K562 (cell line): ENCODE measurements around the gene LRRC74B. TPM values are rescaled to one million over a fixed set of nuclear protein-coding genes. Genes with fewer than 3 reads are reported as not detected.

Experiments
- ATAC-seq: fragments of 200-7000 bp; cut with Tn5 transposase; 3 replicates; pipeline ENCODE4 v1.9.1; 2020; ENCODE audit warnings: moderate library complexity
- BruUV-seq: library from RNA; stranded (reverse); fragments of 400-500 nt; replicated peaks from 2 replicates; lab custom pipeline; 2021; lab: Mats Ljungman, UMichigan
- CTCF ChIA-PET: fragments of 300-600 bp; formaldehyde crosslinking; extraction: SDS; loops from one replicate; lab custom pipeline; 2021; ENCODE audit warnings: low intra/inter-chr PET ratio; lab: Yijun Ruan, JAX
- POLR2A ChIA-PET: fragments of 300-600, 350-650 bp; sonication (Branson Sonifier 250); formaldehyde crosslinking; extraction: SDS; loops from one replicate; lab custom pipeline; 2021; ENCODE audit warnings: antibody characterized with exemption, inconsistent platforms; lab: Yijun Ruan, JAX
- DNase-seq, 4 experiments: peaks; one replicate each; pipeline versions ENCODE4 v3.0.0 to v3.0.0-alpha.2; 2011 to 2018; ENCODE audit warnings: low spot score in 3 of 4, mixed read lengths in 3 of 4; ENCODE audit errors: extremely low read depth in 1 of 4
- FAIRE-seq: peaks from 2 replicates; lab custom pipeline; 2011; peaks lifted over from hg19 to GRCh38; lab: Jason Lieb, UNC
- H2AFZ ChIP-seq: 2 replicates; pipeline ENCODE4 v1.6.0; 2011; ENCODE audit warnings: low read depth, low read length, control low read depth, inconsistent platforms
- H3K27ac ChIP-seq: fragments of 200-600 bp; 3 replicates; pipeline ENCODE4 v1.8.0; 2011; ENCODE audit warnings: low read depth, mild to moderate bottlenecking, control low read depth, inconsistent platforms, low read length, moderate library complexity, mixed read lengths; ENCODE audit errors: extremely low read depth
- H3K27me3 ChIP-seq, 2 experiments: fragments of 300-600 bp in 1 of 2; 2 replicates in 1 of 2; 3 replicates in 1 of 2; pipeline versions ENCODE4 v1.6.0 to v1.8.0; 2011; ENCODE audit warnings: inconsistent platforms in 2 of 2, low read length in 2 of 2, mild to moderate bottlenecking in 1 of 2, mixed read lengths in 1 of 2, moderate library complexity in 1 of 2; ENCODE audit not compliant: control insufficient read depth in 2 of 2, insufficient read depth in 2 of 2
- H3K36me3 ChIP-seq: fragments of 300-600 bp; 3 replicates; pipeline ENCODE4 v1.8.0; 2011; ENCODE audit warnings: mild to moderate bottlenecking, low read length, inconsistent platforms; ENCODE audit not compliant: control insufficient read depth, insufficient read depth
- H3K4me1 ChIP-seq, 2 experiments: fragments of 200-600 bp in 1 of 2; replicated peaks in 1 of 2; 2 replicates in 1 of 2; 3 replicates in 1 of 2; pipeline versions ENCODE4 v1.5.1 to v1.8.0; 2011; ENCODE audit warnings: inconsistent platforms in 2 of 2, low read length in 2 of 2, mild to moderate bottlenecking in 1 of 2, mixed read lengths in 1 of 2, moderate library complexity in 1 of 2; ENCODE audit not compliant: control insufficient read depth in 2 of 2, insufficient read depth in 2 of 2
- H3K4me2 ChIP-seq: 2 replicates; pipeline ENCODE4 v1.6.1; 2011; ENCODE audit warnings: low read length, control low read depth, inconsistent platforms, mixed read lengths; ENCODE audit not compliant: insufficient read depth
- H3K4me3 ChIP-seq: fragments of 200-600 bp; sonication (generic), shearing (Covaris generic); 2 replicates; pipeline ENCODE4 v1.5.1; 2016; ENCODE audit warnings: control low read depth, inconsistent platforms
- H3K79me2 ChIP-seq: fragments of 200-600 bp; 3 replicates; pipeline ENCODE4 v1.8.0; 2011; ENCODE audit warnings: low read length, inconsistent platforms; ENCODE audit not compliant: control insufficient read depth, insufficient read depth
- H3K9ac ChIP-seq, 2 experiments: 2 replicates each; pipeline versions ENCODE4 v1.6.0 to v1.6.1; 2011; ENCODE audit warnings: low read depth in 2 of 2, low read length in 2 of 2, control low read depth in 1 of 2, inconsistent platforms in 1 of 2, mild to moderate bottlenecking in 1 of 2, mixed read lengths in 1 of 2; ENCODE audit not compliant: insufficient read depth in 1 of 2
- H3K9me1 ChIP-seq: one replicate; pipeline ENCODE4 v1.6.0; 2011; ENCODE audit warnings: inconsistent platforms, mild to moderate bottlenecking, low read length, moderate library complexity; ENCODE audit not compliant: control insufficient read depth, insufficient read depth
- H3K9me3 ChIP-seq: replicated peaks from 2 replicates; pipeline ENCODE4 v1.5.1; 2011; ENCODE audit warnings: low read depth, low read length, inconsistent platforms; ENCODE audit not compliant: control insufficient read depth, insufficient read depth
- H4K20me1 ChIP-seq: replicated peaks from 2 replicates; pipeline ENCODE4 v1.6.1; 2011; ENCODE audit warnings: low read length, inconsistent platforms, mixed read lengths; ENCODE audit not compliant: control insufficient read depth, insufficient read depth
- CAMTA2 ChIP-seq: fragments of 250-450 bp; sonication (Bioruptor Pico); conservative IDR thresholded peaks from 2 replicates; pipeline ENCODE4 v1.5.1; 2022
- CCNT2 ChIP-seq: IDR thresholded peaks from 2 replicates; pipeline ENCODE4 v1.6.1; 2011; ENCODE audit warnings: borderline replicate concordance, low read depth, mild to moderate bottlenecking, moderate library complexity, mixed read lengths, low read length; ENCODE audit not compliant: insufficient read length; ENCODE audit errors: extremely low read depth
- CEBPB ChIP-seq: fragments of 450-650 bp; IDR thresholded peaks from 2 replicates; pipeline ENCODE4 v1.6.1; 2016; ENCODE audit warnings: missing genetic modification characterization, missing compliant biosample characterization
- CREB1 ChIP-seq, 2 experiments: sonication (generic) in 1 of 2; formaldehyde crosslinking in 1 of 2; IDR thresholded peaks; 2 replicates each; pipeline versions ENCODE4 v1.6.1 to v1.8.0; 2012 to 2022; ENCODE audit warnings: inconsistent platforms in 1 of 2, mild to moderate bottlenecking in 1 of 2, missing genetic modification reagents in 1 of 2, moderate library complexity in 1 of 2
- ELF2 ChIP-seq: fragments of 250-450 bp; sonication (Bioruptor Pico); IDR thresholded peaks from 2 replicates; pipeline ENCODE4 v1.5.0; 2021; ENCODE audit warnings: mild to moderate bottlenecking
- ETV5 ChIP-seq: sonication (generic); formaldehyde crosslinking; IDR thresholded peaks from 2 replicates; pipeline ENCODE4 v1.4.0; 2020; ENCODE audit warnings: low read depth, mild to moderate bottlenecking, missing genetic modification reagents
- HMG20B ChIP-seq: fragments of 250-450 bp; sonication (Bioruptor Pico); IDR thresholded peaks from 2 replicates; pipeline ENCODE4 v1.5.0; 2021; ENCODE audit warnings: mild to moderate bottlenecking
- KAT2B ChIP-seq: IDR thresholded peaks from one replicate; pipeline ENCODE4 v1.6.1; 2012; ENCODE audit warnings: low read depth, mild to moderate bottlenecking, control low read depth, inconsistent platforms, low read length, moderate library complexity
- MBD2 ChIP-seq: sonication (generic); IDR thresholded peaks from 2 replicates; pipeline ENCODE4 v1.6.1; 2016; ENCODE audit warnings: low read depth, borderline replicate concordance
- PHB ChIP-seq: fragments of 250-450 bp; sonication (Bioruptor Pico); IDR thresholded peaks from 2 replicates; pipeline ENCODE4 v1.5.0; 2021
- RBBP5 ChIP-seq: fragments of 200-600 bp; sonication (generic); IDR thresholded peaks from 2 replicates; pipeline ENCODE4 v1.6.1; 2012; ENCODE audit warnings: borderline replicate concordance, mild to moderate bottlenecking, low read length, control low read depth, inconsistent platforms; ENCODE audit not compliant: insufficient read depth, poor library complexity, severe bottlenecking
- RUNX1 ChIP-seq: sonication (generic); IDR thresholded peaks from 2 replicates; pipeline ENCODE4 v1.6.1; 2016; ENCODE audit warnings: antibody characterized with exemption, low read depth
- SMARCA4 ChIP-seq: fragments of 450-650 bp; IDR thresholded peaks from 2 replicates; pipeline ENCODE4 v1.6.1; 2016
- SRSF9 ChIP-seq: fragments of 200-400 bp; formaldehyde crosslinking; IDR thresholded peaks from 2 replicates; pipeline ENCODE4 v1.6.1; 2017; ENCODE audit warnings: low read depth, low read length, borderline replicate concordance
- TCF7 ChIP-seq: sonication (generic); IDR thresholded peaks from 2 replicates; pipeline ENCODE4 v1.6.1; 2016; ENCODE audit warnings: antibody characterized with exemption, borderline replicate concordance
- YBX1 ChIP-seq: fragments of 450-650 bp; IDR thresholded peaks from 2 replicates; pipeline ENCODE4 v1.7.1; 2016; ENCODE audit warnings: mild to moderate bottlenecking
- ZC3H4 ChIP-seq: sonication (generic); formaldehyde crosslinking; IDR thresholded peaks from 2 replicates; pipeline ENCODE4 v1.9.0; 2021; ENCODE audit warnings: missing genetic modification reagents, borderline replicate concordance
- ZNF384 ChIP-seq: IDR thresholded peaks from 2 replicates; pipeline ENCODE4 v1.6.1; 2012; ENCODE audit warnings: low read depth, low read length, improper control_type of control experiment
- ZNF830 ChIP-seq: fragments of 250-450 bp; sonication (Bioruptor Pico); IDR thresholded peaks from 2 replicates; pipeline ENCODE4 v1.5.0; 2021; ENCODE audit warnings: mild to moderate bottlenecking
- WGBS: fragments of 100-300 bp; shearing (Covaris generic); methylation state at CpG from one replicate; pipeline ENCODE4 v1.1.6; 2016; ENCODE audit warnings: low coverage, mixed read lengths; ENCODE audit not compliant: insufficient coverage; ENCODE audit errors: missing lambda C conversion rate; 5-methylcytosine and 5-hydroxymethylcytosine counted together
- in situ Hi-C: fragments of 300-500 bp; cut with MboI; formaldehyde crosslinking; loops from 4 replicates; pipeline ENCODE4 v1.15.0; 2018; ENCODE audit warnings: inconsistent platforms, mixed read lengths
- intact Hi-C: fragments of 100-400 bp; cut with micrococcal nuclease; formaldehyde crosslinking; loops from 2 replicates; pipeline ENCODE4 v1.14.2; 2022
- polyA plus RNA-seq, 8 experiments: library from polyadenylated mRNA; depleted of rRNA in 4 of 8; stranded (reverse) in 5 of 8; unstranded in 3 of 8; fragments of >200 nt; fragmentation: Nextera tagmentation in 2 of 8; fragmentation: Illumina TruSeq in 1 of 8; extraction: Ambion mirVana in 2 of 8; extraction: Trizol in 1 of 8; gene quantifications; 2 replicates each; pipeline versions ENCODE4 v1.2.1 to v1.2.3, GENCODE V29; 2011 to 2014; ENCODE audit warnings: inconsistent platforms in 1 of 8, missing spikeins in 1 of 8
- total RNA-seq, 7 experiments: library from RNA; depleted of rRNA in 6 of 7; stranded (reverse); fragments of >200 nt in 6 of 7; fragmentation: Illumina TruSeq in 2 of 7; extraction: Trizol in 2 of 7; gene quantifications; 2 replicates each; pipeline versions ENCODE4 v1.2.1 to v1.2.3, GENCODE V29; 2011 to 2021; ENCODE audit warnings: low replicate concordance in 1 of 7
- TF ChIP-seq, protein P1 (sequence below), 3 experiments: fragments of 200-800 bp in 1 of 3; sonication (Bioruptor generic) in 1 of 3; sonication (generic) in 1 of 3; formaldehyde crosslinking in 1 of 3; IDR thresholded peaks; 2 replicates each; pipeline versions ENCODE4 v1.6.1 to v1.8.0; 2016 to 2022; ENCODE audit warnings: mild to moderate bottlenecking in 2 of 3, missing compliant biosample characterization in 2 of 3, missing genetic modification characterization in 2 of 3, missing genetic modification reagents in 1 of 3
- TF ChIP-seq, protein P2 (sequence below): fragments of 250-450 bp; sonication (Bioruptor Pico); IDR thresholded peaks from 2 replicates; pipeline ENCODE4 v1.5.0; 2021

Gene LRRC74B
- total and polyA plus RNA-seq, 9 of the 15 experiments (the other 6 are each of a cell fraction or from before 2014, with no cell fraction given): not detected

DNA sequence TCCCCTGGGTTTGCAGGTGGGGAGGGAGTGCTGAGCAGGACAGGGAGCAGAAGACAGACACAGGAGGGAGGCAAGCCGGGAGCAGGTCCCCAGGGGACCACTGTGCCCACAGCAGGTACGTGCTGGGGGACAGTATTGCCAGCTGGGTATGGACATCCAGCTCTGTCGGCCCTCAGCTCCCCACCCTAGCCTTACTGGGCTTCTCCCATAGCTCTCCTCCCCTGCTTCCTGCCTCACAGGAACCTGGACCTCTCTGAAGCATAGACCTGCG lies 9.8 kb downstream of the LRRC74B start:
- Histone ChIP-seq H2AFZ (peak overlapping the region; percentile 64), H3K4me3 (no peak overlapping the region), H3K4me1 (peaks cover 26 to 40% of the 10 kb centered on the region in 2 experiments), H3K79me2 (no peaks in the 10 kb centered on the region), H3K36me3 (no peaks in the 10 kb centered on the region), H4K20me1 (peaks cover 33% of the 10 kb centered on the region; the same call in 1 of the 2 replicates), H3K27me3 (peaks cover 20 to 64% of the 10 kb centered on the region in 2 experiments; a peak in 4 of 5 replicates), H3K9ac (peak overlapping the region in 1 of 2 experiments; percentile 75; a peak in 2 of 4 replicates), H3K9me1 (peaks cover 15% of the 10 kb centered on the region), H3K27ac (no peak overlapping the region), H3K9me3 (no peaks in the 10 kb centered on the region), H3K4me2 (peak overlapping the region; percentile 71; the same call in 1 of the 2 replicates)
- WGBS: 10% methylated on average over 4 of the region's 4 CpGs
- DNase-seq: no peak
- ChIA-PET POLR2A (interaction anchor here (0.6 to 4.8 kb wide), 10 partner anchors 10 to 1228 kb away, joined by 3 to 54 read pairs (median 5); partner anchors contain the start of genes LRRC74B and LZTR1), CTCF (interaction anchor here (0.5 kb wide), 1 partner anchor 128 kb away, joined by 4 read pairs; no protein-coding TSS in a partner anchor)
- intact Hi-C loops (loop anchor here (5.0 kb wide), 1 partner anchor 53 kb away; the partner anchor contains the start of gene THAP7), in situ Hi-C loops (loop anchor here (5.0 kb wide), 1 partner anchor 373 kb away; no protein-coding TSS in a partner anchor)
- ATAC-seq: peak; percentile 4; the same call in 2 of the 3 replicates
- no peak for FAIRE-seq
- no TSS peak for BruUV-seq
- TF ChIP-seq KAT2B: no peak
- TF ChIP-seq ZNF830: 0 out of 2 replicates have a peak, but pooled peaks have one; percentile 20
- TF ChIP-seq TCF7: no peak
- TF ChIP-seq, protein P1, sequence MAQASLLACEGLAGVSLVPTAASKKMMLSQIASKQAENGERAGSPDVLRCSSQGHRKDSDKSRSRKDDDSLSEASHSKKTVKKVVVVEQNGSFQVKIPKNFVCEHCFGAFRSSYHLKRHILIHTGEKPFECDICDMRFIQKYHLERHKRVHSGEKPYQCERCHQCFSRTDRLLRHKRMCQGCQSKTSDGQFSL (CRISPR knock-in tag; IDR thresholded peaks at IDR 0.05): no peak
- TF ChIP-seq, protein P1 (tag; IDR thresholded peaks at IDR 0.05): no peak
- TF ChIP-seq CAMTA2 (CRISPR knock-in tag): 0 out of 2 replicates have a peak, but pooled peaks have one; percentile 58
- no peak for TF ChIP-seq CREB1 (IDR thresholded peaks at IDR 0.05)
- no peak for TF ChIP-seq CREB1 (CRISPR knock-in tag; IDR thresholded peaks at IDR 0.05)
- no peak for TF ChIP-seq ZNF384
- peak; percentile 35; the same call in 1 of the 2 replicates for TF ChIP-seq ELF2 (CRISPR knock-in tag)
- no peak for TF ChIP-seq CEBPB (tag)
- TF ChIP-seq YBX1: no peak
- TF ChIP-seq ETV5: no peak
- TF ChIP-seq ZC3H4: 0 out of 2 replicates have a peak, but pooled peaks have one; percentile 2
- TF ChIP-seq RUNX1: no peak
- no peak for TF ChIP-seq SRSF9
- TF ChIP-seq, protein P2, sequence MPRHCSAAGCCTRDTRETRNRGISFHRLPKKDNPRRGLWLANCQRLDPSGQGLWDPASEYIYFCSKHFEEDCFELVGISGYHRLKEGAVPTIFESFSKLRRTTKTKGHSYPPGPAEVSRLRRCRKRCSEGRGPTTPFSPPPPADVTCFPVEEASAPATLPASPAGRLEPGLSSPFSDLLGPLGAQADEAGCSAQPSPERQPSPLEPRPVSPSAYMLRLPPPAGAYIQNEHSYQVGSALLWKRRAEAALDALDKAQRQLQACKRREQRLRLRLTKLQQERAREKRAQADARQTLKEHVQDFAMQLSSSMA (CRISPR knock-in tag): no peak
- no peak; the same call in 1 of the 2 replicates for TF ChIP-seq SMARCA4
- TF ChIP-seq CCNT2: no peak
- TF ChIP-seq MBD2: peak; percentile 18; the same call in 1 of the 2 replicates
- TF ChIP-seq HMG20B (CRISPR knock-in tag): no peak
- TF ChIP-seq RBBP5: no peak
- TF ChIP-seq PHB: peak; percentile 26; the same call in 1 of the 2 replicates
